Panc1 (cell line): Measurements from ENCODE around the gene MMP15. TPM values are rescaled to one million over a fixed set of nuclear protein-coding genes. Genes with fewer than 3 reads are reported as not detected.

Experiments
- ATAC-seq: fragments of 200-7000 bp; cut with Tn5 transposase; 2 replicates; pipeline ENCODE4 v1.9.1; 2020; ENCODE audit warnings: mild to moderate bottlenecking, moderate library complexity
- BruUV-seq: library from RNA; stranded (reverse); fragments of 400-500 nt; replicated peaks from 2 replicates; lab custom pipeline; 2021; lab: Mats Ljungman, UMichigan
- CTCF ChIA-PET: fragments of 300-600 bp; sonication (Branson Sonifier 250); formaldehyde crosslinking; loops from one replicate; lab custom pipeline; 2022; ENCODE audit warnings: antibody characterized with exemption; lab: Charles Lee
- POLR2A ChIA-PET: fragments of 300-600 bp; sonication (Branson Sonifier 250); formaldehyde crosslinking; loops from one replicate; lab custom pipeline; 2022; ENCODE audit warnings: antibody characterized with exemption; lab: Charles Lee
- DNase-seq: peaks from one replicate; pipeline ENCODE4 v3.0.0-alpha.2; 2010; ENCODE audit warnings: low read depth, low spot score
- H3K27ac ChIP-seq: 2 replicates; pipeline ENCODE4 v1.5.1; 2011; ENCODE audit warnings: mild to moderate bottlenecking, low read length, inconsistent platforms
- H3K27me3 ChIP-seq: fragments of 200-500 bp; sonication (Bioruptor generic); 2 replicates; pipeline ENCODE4 v1.6.0; 2014; ENCODE audit warnings: low read length, inconsistent platforms; ENCODE audit not compliant: control insufficient read depth, insufficient read depth
- H3K36me3 ChIP-seq: fragments of 200-500 bp; sonication (Bioruptor generic); 2 replicates; pipeline ENCODE4 v1.5.1; 2014; ENCODE audit warnings: inconsistent platforms, mild to moderate bottlenecking, low read length, moderate library complexity; ENCODE audit not compliant: control insufficient read depth, insufficient read depth
- H3K4me1 ChIP-seq: 2 replicates; pipeline ENCODE4 v1.5.1; 2011; ENCODE audit warnings: inconsistent platforms, mild to moderate bottlenecking, low read length, moderate library complexity; ENCODE audit not compliant: control insufficient read depth, insufficient read depth
- H3K4me3 ChIP-seq, 2 experiments: 2 replicates each; pipeline ENCODE4 v1.5.1; 2011 to 2012; ENCODE audit warnings: low read depth in 2 of 2, low read length in 2 of 2, mild to moderate bottlenecking in 2 of 2, inconsistent platforms in 1 of 2, moderate library complexity in 1 of 2
- H3K9me3 ChIP-seq: fragments of 200-500 bp; sonication (Bioruptor generic); 2 replicates; pipeline ENCODE4 v1.5.1; 2014; ENCODE audit warnings: low read depth, mild to moderate bottlenecking, inconsistent platforms, low read length, moderate library complexity; ENCODE audit not compliant: control insufficient read depth, insufficient read depth
- CTCF ChIP-seq: fragments of 450-650 bp; IDR thresholded peaks from 2 replicates; pipeline ENCODE4 v1.5.1; 2017; ENCODE audit warnings: mild to moderate bottlenecking
- POLR2AphosphoS5 ChIP-seq: IDR thresholded peaks from 2 replicates; pipeline ENCODE4 v1.6.1; 2012; ENCODE audit warnings: mild to moderate bottlenecking, low read depth, low read length, moderate library complexity
- SIN3A ChIP-seq: IDR thresholded peaks from 2 replicates; pipeline ENCODE4 v1.6.1; 2012; ENCODE audit warnings: low read depth, mild to moderate bottlenecking, low read length, moderate library complexity, borderline replicate concordance; ENCODE audit not compliant: insufficient read depth
- TCF7L2 ChIP-seq: IDR thresholded peaks from 2 replicates; pipeline ENCODE4 v1.6.1; 2011; ENCODE audit warnings: mild to moderate bottlenecking, low read depth, low read length, inconsistent platforms
- in situ Hi-C: cut with HindIII; loops from 2 replicates; pipeline ENCODE4 v1.10.0; 2016; ENCODE audit warnings: low sequenced_read_pairs, low pct_unique_long_range_greater_than_20kb
- intact Hi-C: fragments of 100-400 bp; cut with micrococcal nuclease; formaldehyde crosslinking; loops from one replicate; pipeline ENCODE4 v1.10.0; 2022; ENCODE audit not compliant: unreplicated experiment
- total RNA-seq: library from RNA; stranded (reverse); gene quantifications from one replicate; pipeline ENCODE4 v1.2.1, GENCODE V29; 2021; ENCODE audit not compliant: unreplicated experiment
- TF ChIP-seq, protein P1 (sequence below), 2 experiments: IDR thresholded peaks; 2 replicates each; pipeline ENCODE4 v1.6.1; 2011 to 2012; ENCODE audit warnings: low read depth in 2 of 2, control low read depth in 1 of 2, low read length in 1 of 2, mild to moderate bottlenecking in 1 of 2, moderate library complexity in 1 of 2; ENCODE audit not compliant: insufficient read depth in 1 of 2

The MMP15 gene
- total RNA-seq, 1 experiment from 2014 or later, result 10.9 TPM

DNA sequence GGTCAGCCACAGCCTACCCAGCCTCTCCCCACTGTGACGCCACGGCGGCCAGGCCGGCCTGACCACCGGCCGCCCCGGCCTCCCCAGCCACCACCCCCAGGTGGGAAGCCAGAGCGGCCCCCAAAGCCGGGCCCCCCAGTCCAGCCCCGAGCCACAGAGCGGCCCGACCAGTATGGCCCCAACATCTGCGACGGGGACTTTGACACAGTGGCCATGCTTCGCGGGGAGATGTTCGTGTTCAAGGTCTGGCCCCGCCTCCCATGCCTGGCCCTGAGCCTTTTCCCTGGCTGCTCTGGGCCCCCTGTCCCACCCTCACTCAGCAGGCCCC, 16.0 kb downstream of the MMP15 start:
- Histone ChIP-seq H3K27me3 (no peaks in the 10 kb centered on the region), H3K36me3 (no peaks in the 10 kb centered on the region), H3K9me3 (no peaks in the 10 kb centered on the region), H3K4me1 (no peaks in the 10 kb centered on the region), H3K27ac (no peak overlapping the region), H3K4me3 (no peak overlapping the region)
- TF ChIP-seq SIN3A (no peak), TCF7L2 (no peak), POLR2AphosphoS5 (no peak), CTCF (no peak)
- TF ChIP-seq, protein P1, sequence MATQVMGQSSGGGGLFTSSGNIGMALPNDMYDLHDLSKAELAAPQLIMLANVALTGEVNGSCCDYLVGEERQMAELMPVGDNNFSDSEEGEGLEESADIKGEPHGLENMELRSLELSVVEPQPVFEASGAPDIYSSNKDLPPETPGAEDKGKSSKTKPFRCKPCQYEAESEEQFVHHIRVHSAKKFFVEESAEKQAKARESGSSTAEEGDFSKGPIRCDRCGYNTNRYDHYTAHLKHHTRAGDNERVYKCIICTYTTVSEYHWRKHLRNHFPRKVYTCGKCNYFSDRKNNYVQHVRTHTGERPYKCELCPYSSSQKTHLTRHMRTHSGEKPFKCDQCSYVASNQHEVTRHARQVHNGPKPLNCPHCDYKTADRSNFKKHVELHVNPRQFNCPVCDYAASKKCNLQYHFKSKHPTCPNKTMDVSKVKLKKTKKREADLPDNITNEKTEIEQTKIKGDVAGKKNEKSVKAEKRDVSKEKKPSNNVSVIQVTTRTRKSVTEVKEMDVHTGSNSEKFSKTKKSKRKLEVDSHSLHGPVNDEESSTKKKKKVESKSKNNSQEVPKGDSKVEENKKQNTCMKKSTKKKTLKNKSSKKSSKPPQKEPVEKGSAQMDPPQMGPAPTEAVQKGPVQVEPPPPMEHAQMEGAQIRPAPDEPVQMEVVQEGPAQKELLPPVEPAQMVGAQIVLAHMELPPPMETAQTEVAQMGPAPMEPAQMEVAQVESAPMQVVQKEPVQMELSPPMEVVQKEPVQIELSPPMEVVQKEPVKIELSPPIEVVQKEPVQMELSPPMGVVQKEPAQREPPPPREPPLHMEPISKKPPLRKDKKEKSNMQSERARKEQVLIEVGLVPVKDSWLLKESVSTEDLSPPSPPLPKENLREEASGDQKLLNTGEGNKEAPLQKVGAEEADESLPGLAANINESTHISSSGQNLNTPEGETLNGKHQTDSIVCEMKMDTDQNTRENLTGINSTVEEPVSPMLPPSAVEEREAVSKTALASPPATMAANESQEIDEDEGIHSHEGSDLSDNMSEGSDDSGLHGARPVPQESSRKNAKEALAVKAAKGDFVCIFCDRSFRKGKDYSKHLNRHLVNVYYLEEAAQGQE (IDR thresholded peaks at IDR 0.05; ENCODE audit: insufficient read depth in 1 of 2, low read depth in 2 of 2, low read length in 1 of 2), result no peak
- DNase-seq, result no peak
- no TSS peak for BruUV-seq
- intact Hi-C loops (no loop called here), in situ Hi-C loops (no loop called here)
- CTCF ChIA-PET, result interaction anchor here (0.6 kb wide), 1 partner anchor 459 kb away, joined by 3 read pairs; no protein-coding TSS in a partner anchor
- POLR2A ChIA-PET, result no interaction called here
- ATAC-seq, result no peak

DNA sequence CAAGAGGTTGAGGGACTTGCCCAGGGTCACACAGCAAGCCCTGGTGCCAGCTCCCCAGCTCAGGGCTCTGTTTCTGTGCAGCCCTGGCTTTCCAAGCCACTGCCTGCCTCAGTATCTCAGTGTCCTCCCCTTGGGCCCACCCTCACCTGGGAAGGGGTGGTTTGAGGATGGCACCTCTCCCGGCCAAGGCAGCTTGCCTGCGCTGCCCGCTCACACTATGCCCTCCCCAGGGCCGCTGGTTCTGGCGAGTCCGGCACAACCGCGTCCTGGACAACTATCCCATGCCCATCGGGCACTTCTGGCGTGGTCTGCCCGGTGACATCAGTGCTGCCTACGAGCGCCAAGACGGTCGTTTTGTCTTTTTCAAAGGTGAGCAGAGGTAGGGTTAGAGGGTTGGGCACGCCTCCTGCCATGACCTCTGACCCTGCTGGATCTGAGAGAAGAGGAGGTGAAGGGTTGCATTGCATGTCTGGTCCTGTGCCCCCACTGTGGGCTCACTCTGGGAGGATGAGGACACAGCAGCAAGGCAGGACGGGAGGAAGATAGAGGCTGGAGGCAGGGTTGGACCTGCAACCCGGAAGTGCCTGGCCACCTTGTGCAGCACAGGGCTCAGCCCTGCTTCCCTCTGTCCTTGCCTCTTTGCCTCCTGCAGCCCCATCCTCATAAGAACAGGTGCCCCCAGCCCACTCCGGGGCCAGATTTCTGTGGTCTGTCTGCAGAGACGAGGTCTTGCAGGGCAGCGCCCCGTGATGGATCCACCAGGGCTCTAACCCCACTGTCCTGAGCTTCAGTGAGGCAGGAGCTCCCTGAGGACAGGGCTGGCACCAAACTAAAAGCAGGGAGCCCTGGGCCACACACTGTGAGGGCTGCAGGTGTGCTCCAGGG, 16.7 kb downstream of the MMP15 start:
- Histone ChIP-seq H3K4me1 (no peaks in the 10 kb centered on the region), H3K36me3 (no peaks in the 10 kb centered on the region), H3K27ac (no peak overlapping the region), H3K27me3 (no peaks in the 10 kb centered on the region), H3K4me3 (no peak overlapping the region), H3K9me3 (no peaks in the 10 kb centered on the region)
- intact Hi-C loops (no loop called here), in situ Hi-C loops (no loop called here)
- TF ChIP-seq TCF7L2 (no peak), POLR2AphosphoS5 (no peak)
- DNase-seq (no peak), ATAC-seq (no peak)
- ChIA-PET POLR2A (no interaction called here), CTCF (interaction anchor here (0.6 kb wide), 1 partner anchor 460 kb away, joined by 3 read pairs; no protein-coding TSS in a partner anchor)
- no TSS peak for BruUV-seq

DNA sequence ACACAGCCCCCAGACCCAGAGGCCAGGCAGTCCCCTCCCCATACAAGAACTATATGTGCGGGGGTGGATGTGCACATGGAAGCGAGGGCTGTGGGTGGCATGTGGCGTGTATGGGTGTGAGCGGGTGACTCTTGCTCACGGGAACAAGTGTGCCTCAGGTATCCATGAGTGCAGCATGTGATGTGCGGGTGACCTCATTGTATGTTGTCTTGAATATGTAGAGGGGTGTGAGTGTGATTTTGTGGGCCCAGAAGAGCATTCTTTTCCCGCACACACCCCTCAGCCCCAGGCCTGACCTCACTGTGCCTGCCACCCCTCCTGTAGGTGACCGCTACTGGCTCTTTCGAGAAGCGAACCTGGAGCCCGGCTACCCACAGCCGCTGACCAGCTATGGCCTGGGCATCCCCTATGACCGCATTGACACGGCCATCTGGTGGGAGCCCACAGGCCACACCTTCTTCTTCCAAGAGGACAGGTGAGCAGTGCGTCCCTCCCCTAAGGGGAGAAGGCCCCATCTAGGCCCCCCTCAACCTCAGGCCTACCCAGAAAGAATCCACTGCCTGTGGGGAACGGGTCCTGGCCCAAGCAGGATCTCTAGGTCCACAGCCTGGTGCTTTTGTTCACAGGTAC, 17.4 kb downstream of the MMP15 start:
- Histone ChIP-seq H3K4me3 (no peak overlapping the region), H3K4me1 (no peaks in the 10 kb centered on the region; the same call in 1 of the 2 replicates), H3K36me3 (no peaks in the 10 kb centered on the region), H3K27me3 (no peaks in the 10 kb centered on the region), H3K9me3 (no peaks in the 10 kb centered on the region), H3K27ac (no peak overlapping the region)
- no peak for DNase-seq
- ChIA-PET POLR2A (no interaction called here), CTCF (no interaction called here)
- BruUV-seq, result no TSS peak
- TF ChIP-seq SIN3A, result no peak
- TF ChIP-seq, protein P1 (IDR thresholded peaks at IDR 0.05; ENCODE audit: insufficient read depth in 1 of 2, low read depth in 2 of 2, low read length in 1 of 2), result no peak
- no peak for TF ChIP-seq CTCF
- TF ChIP-seq TCF7L2, result no peak
- intact Hi-C loops (no loop called here), in situ Hi-C loops (no loop called here)
- no peak for ATAC-seq
